ENCODE measurements around the gene UBE2F.

The UBE2F gene

GRCh38 chr2:238010572-238010971, 43.8 kb downstream of the UBE2F start:
- H3K27me3 ChIP-seq: no peaks in the 10 kb centered on the region
- H3K27ac ChIP-seq: no peak overlapping the region
- H3K9me3 ChIP-seq: no peaks in the 10 kb centered on the region
- peaks cover 26% of the 10 kb centered on the region for H3K36me3 ChIP-seq
- TF ChIP-seq, protein P1, sequence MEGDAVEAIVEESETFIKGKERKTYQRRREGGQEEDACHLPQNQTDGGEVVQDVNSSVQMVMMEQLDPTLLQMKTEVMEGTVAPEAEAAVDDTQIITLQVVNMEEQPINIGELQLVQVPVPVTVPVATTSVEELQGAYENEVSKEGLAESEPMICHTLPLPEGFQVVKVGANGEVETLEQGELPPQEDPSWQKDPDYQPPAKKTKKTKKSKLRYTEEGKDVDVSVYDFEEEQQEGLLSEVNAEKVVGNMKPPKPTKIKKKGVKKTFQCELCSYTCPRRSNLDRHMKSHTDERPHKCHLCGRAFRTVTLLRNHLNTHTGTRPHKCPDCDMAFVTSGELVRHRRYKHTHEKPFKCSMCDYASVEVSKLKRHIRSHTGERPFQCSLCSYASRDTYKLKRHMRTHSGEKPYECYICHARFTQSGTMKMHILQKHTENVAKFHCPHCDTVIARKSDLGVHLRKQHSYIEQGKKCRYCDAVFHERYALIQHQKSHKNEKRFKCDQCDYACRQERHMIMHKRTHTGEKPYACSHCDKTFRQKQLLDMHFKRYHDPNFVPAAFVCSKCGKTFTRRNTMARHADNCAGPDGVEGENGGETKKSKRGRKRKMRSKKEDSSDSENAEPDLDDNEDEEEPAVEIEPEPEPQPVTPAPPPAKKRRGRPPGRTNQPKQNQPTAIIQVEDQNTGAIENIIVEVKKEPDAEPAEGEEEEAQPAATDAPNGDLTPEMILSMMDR (IDR thresholded peaks at IDR 0.05): no peak
- peaks cover 8% of the 10 kb centered on the region in 2 experiments for H3K4me1 ChIP-seq (ENCODE audit: control insufficient read depth in 1 of 2, insufficient read depth in 1 of 2, low read depth in 1 of 2, low read length in 1 of 2)
- H3K4me3 ChIP-seq (ENCODE audit: low read depth in 1 of 2, low read length in 1 of 2): no peak overlapping the region

GRCh38 chr2:238013806-238014205, 47.0 kb downstream of the UBE2F start:
- Histone ChIP-seq H3K9me3 (no peaks in the 10 kb centered on the region), H3K27me3 (no peaks in the 10 kb centered on the region), H3K4me3 (ENCODE audit: low read depth in 1 of 2, low read length in 1 of 2) (no peak overlapping the region), H3K27ac (no peak overlapping the region), H3K4me1 (ENCODE audit: control insufficient read depth in 1 of 2, insufficient read depth in 1 of 2, low read depth in 1 of 2, low read length in 1 of 2) (no peaks in the 10 kb centered on the region), H3K36me3 (peaks cover 43% of the 10 kb centered on the region)
- TF ChIP-seq, protein P1 (IDR thresholded peaks at IDR 0.05): no peak

GRCh38 chr2:238015705-238016104, 48.9 kb downstream of the UBE2F start:
- TF ChIP-seq, protein P1 (IDR thresholded peaks at IDR 0.05): no peak
- Histone ChIP-seq H3K27me3 (no peaks in the 10 kb centered on the region), H3K4me3 (ENCODE audit: low read depth in 1 of 2, low read length in 1 of 2) (no peak overlapping the region), H3K9me3 (no peaks in the 10 kb centered on the region), H3K27ac (no peak overlapping the region), H3K36me3 (peaks cover 61% of the 10 kb centered on the region), H3K4me1 (ENCODE audit: control insufficient read depth in 1 of 2, insufficient read depth in 1 of 2, low read depth in 1 of 2, low read length in 1 of 2) (no peaks in the 10 kb centered on the region)

DNA sequence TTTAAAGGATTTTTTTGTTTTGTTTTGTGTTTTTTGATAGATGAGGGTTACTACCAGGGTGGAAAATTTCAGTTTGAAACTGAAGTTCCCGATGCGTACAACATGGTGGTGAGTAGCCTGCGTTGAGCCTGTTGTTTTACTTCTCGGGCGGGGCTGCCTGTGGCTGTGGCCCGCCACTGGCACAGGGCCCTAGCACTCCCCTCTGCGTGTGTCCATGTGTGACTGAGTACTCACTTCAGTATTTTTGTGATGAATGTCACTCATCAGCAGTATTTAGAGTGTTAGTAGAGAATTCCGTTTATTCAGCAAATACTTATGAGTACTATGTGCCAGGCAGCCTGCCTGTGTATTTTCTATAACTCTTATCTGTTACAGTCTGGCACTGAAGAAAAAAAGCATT, 49.7 kb downstream of the UBE2F start:
- H3K4me1 ChIP-seq (ENCODE audit: control insufficient read depth in 1 of 2, insufficient read depth in 1 of 2, low read depth in 1 of 2, low read length in 1 of 2): no peaks in the 10 kb centered on the region
- H3K36me3 ChIP-seq: peaks cover 63% of the 10 kb centered on the region
- H3K4me3 ChIP-seq (ENCODE audit: low read depth in 1 of 2, low read length in 1 of 2): no peak overlapping the region
- no peaks in the 10 kb centered on the region for H3K27me3 ChIP-seq
- TF ChIP-seq, protein P1 (IDR thresholded peaks at IDR 0.05): no peak
- no peak overlapping the region for H3K27ac ChIP-seq
- no peaks in the 10 kb centered on the region for H3K9me3 ChIP-seq

DNA sequence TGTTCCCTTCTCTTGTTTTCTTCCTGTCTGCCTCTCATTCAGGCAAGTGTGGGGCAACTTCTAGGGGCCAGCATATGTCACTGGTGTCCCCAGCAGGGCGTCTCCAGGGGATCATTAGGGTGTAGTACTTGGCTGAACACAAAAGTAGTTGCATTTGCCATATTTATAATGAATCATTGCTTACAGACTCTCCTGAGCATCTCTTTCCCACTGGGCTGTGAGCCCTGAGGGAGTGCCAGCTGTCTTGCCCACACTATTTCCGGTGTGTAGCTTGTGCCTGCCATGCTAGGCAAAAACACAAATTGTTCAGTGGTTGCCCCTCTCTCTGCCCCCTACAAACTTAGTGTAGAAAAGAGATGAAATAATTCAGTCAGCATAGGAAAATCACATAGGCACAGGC, 53.1 kb downstream of the UBE2F start:
- Histone ChIP-seq H3K36me3 (peaks cover 56% of the 10 kb centered on the region), H3K9me3 (no peaks in the 10 kb centered on the region), H3K4me1 (ENCODE audit: control insufficient read depth in 1 of 2, insufficient read depth in 1 of 2, low read depth in 1 of 2, low read length in 1 of 2) (no peaks in the 10 kb centered on the region), H3K27ac (no peak overlapping the region), H3K27me3 (no peaks in the 10 kb centered on the region), H3K4me3 (ENCODE audit: low read depth in 1 of 2, low read length in 1 of 2) (no peak overlapping the region)
- TF ChIP-seq, protein P1 (IDR thresholded peaks at IDR 0.05): no peak

- H3K27ac ChIP-seq: no peak overlapping the region
- H3K4me3 ChIP-seq (ENCODE audit: low read depth in 1 of 2, low read length in 1 of 2): no peak overlapping the region
- no peaks in the 10 kb centered on the region for H3K4me1 ChIP-seq (ENCODE audit: control insufficient read depth in 1 of 2, insufficient read depth in 1 of 2, low read depth in 1 of 2, low read length in 1 of 2)
- H3K36me3 ChIP-seq: peaks cover 64% of the 10 kb centered on the region
- no peaks in the 10 kb centered on the region for H3K9me3 ChIP-seq
- H3K27me3 ChIP-seq: no peaks in the 10 kb centered on the region
- TF ChIP-seq, protein P1 (IDR thresholded peaks at IDR 0.05): no peak
Observed at GRCh38 chr2:238020816-238021215, 54.0 kb downstream of the UBE2F start.
